ENCODE data around the gene PLEKHA5.

The PLEKHA5 gene

GRCh38 chr12:19234981-19235871, 105.7 kb downstream of the PLEKHA5 start:
- DNase-seq (ENCODE audit: low spot score): no peak

- DNase-seq (ENCODE audit: low spot score): no peak
Observed at GRCh38 chr12:19236656-19237055, 107.1 kb downstream of the PLEKHA5 start.

- no peak for DNase-seq (ENCODE audit: low spot score)
Observed at GRCh38 chr12:19238540-19238939, 109.0 kb downstream of the PLEKHA5 start.

GRCh38 chr12:19239102-19239501, 109.6 kb downstream of the PLEKHA5 start:
- no peak for DNase-seq (ENCODE audit: low spot score)

- DNase-seq (ENCODE audit: low spot score): no peak
Observed at GRCh38 chr12:19239616-19240234, 110.2 kb downstream of the PLEKHA5 start.

- no peak for DNase-seq (ENCODE audit: low spot score)
Observed at GRCh38 chr12:19242581-19242980, 113.0 kb downstream of the PLEKHA5 start.

- no peak for DNase-seq (ENCODE audit: low spot score)
Observed at GRCh38 chr12:19243551-19243950, 114.0 kb downstream of the PLEKHA5 start.

- no peak for DNase-seq (ENCODE audit: low spot score)
Observed at GRCh38 chr12:19244312-19244711, 114.8 kb downstream of the PLEKHA5 start.

GRCh38 chr12:19245106-19245505, 115.6 kb downstream of the PLEKHA5 start:
- DNase-seq (ENCODE audit: low spot score): no peak

GRCh38 chr12:19245666-19246065, 116.1 kb downstream of the PLEKHA5 start:
- DNase-seq (ENCODE audit: low spot score): no peak

GRCh38 chr12:19246933-19247332, 117.4 kb downstream of the PLEKHA5 start:
- no peak for DNase-seq (ENCODE audit: low spot score)

GRCh38 chr12:19248929-19249602, 119.5 kb downstream of the PLEKHA5 start:
- no peak for DNase-seq (ENCODE audit: low spot score)

GRCh38 chr12:19251481-19252132, 122.1 kb downstream of the PLEKHA5 start:
- no peak for DNase-seq (ENCODE audit: low spot score)

GRCh38 chr12:19260135-19260534, 130.6 kb downstream of the PLEKHA5 start:
- DNase-seq (ENCODE audit: low spot score): no peak

GRCh38 chr12:19261773-19262172, 132.2 kb downstream of the PLEKHA5 start:
- no peak for DNase-seq (ENCODE audit: low spot score)

- no peak for DNase-seq (ENCODE audit: low spot score)
Observed at GRCh38 chr12:19263672-19264071, 134.1 kb downstream of the PLEKHA5 start.

- DNase-seq (ENCODE audit: low spot score): peak; percentile 95
Observed at GRCh38 chr12:19273482-19274330, 144.2 kb downstream of the PLEKHA5 start.

- no peak for DNase-seq (ENCODE audit: low spot score)
Observed at GRCh38 chr12:19276767-19277166, 147.2 kb downstream of the PLEKHA5 start.

GRCh38 chr12:19277711-19278110, 148.2 kb downstream of the PLEKHA5 start:
- no peak for DNase-seq (ENCODE audit: low spot score)

GRCh38 chr12:19278407-19278806, 148.9 kb downstream of the PLEKHA5 start:
- no peak for DNase-seq (ENCODE audit: low spot score)

- no peak for DNase-seq (ENCODE audit: low spot score)
Observed at GRCh38 chr12:19282133-19282699, 152.7 kb downstream of the PLEKHA5 start.

All from kidney capillary endothelial cell (primary cell).